ENCODE data around the gene LRP5.

The LRP5 gene

DNA sequence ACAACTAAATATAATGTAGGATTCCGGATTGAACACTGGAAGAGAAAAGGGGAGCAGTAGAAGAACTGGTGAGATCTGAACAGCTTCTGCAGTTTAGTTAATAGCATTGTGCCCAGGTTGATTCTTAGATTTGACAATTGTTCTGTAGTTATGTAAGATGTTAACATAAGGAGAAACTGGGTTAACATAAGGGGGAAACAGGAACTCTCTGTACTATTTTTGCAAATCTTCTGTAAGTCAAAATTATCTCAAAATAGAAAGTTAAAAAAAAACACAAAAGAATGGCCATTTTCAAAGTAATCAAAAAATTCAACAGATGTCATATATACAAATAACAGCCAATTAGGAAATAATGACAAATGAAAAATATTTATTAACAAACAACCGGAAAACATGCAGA, 18.7 kb upstream of the LRP5 start:
- Histone ChIP-seq H3K9ac (ENCODE audit: low read length) (no peak overlapping the region), H4K8ac (ENCODE audit: low read length) (no peak overlapping the region), H3K14ac (ENCODE audit: low read length in 2 of 2) (no peak overlapping the region), H4K91ac (ENCODE audit: low read length) (no peak overlapping the region), H3K27ac (ENCODE audit: low read length, poor library complexity, severe bottlenecking) (no peak overlapping the region), H3K4me1 (ENCODE audit: control insufficient read depth, insufficient read depth, low read depth, low read length) (peaks cover 6% of the 10 kb centered on the region), H3K36me3 (ENCODE audit: control insufficient read depth in 1 of 2, insufficient read depth in 2 of 2, low read depth in 1 of 2, low read length in 2 of 2) (no peaks in the 10 kb centered on the region), H3K4ac (ENCODE audit: low read depth in 1 of 2, low read length in 2 of 2) (no peak overlapping the region), H3K4me3 (ENCODE audit: insufficient read depth in 1 of 2, low read depth in 1 of 2, low read length in 2 of 2) (no peak overlapping the region), H2BK120ac (ENCODE audit: low read depth, low read length) (no peak overlapping the region), H3K23ac (ENCODE audit: low read length in 2 of 2) (no peak overlapping the region), H2AK5ac (ENCODE audit: low read length, severe bottlenecking) (no peak overlapping the region), H2BK12ac (ENCODE audit: low read length in 2 of 2) (no peak overlapping the region), H3K4me2 (ENCODE audit: low read length, poor library complexity, severe bottlenecking) (no peak overlapping the region), H3K9me3 (ENCODE audit: control insufficient read depth, low read length) (peaks cover 10% of the 10 kb centered on the region), H2BK15ac (ENCODE audit: low read depth, poor library complexity, severe bottlenecking) (no peak overlapping the region), H3K27me3 (ENCODE audit: control insufficient read depth in 1 of 2, insufficient read depth in 1 of 2, low read length in 2 of 2) (peaks cover 0 to 3% of the 10 kb centered on the region in 2 experiments), H3K18ac (ENCODE audit: low read depth in 1 of 2, low read length in 2 of 2) (no peak overlapping the region), H2AFZ (ENCODE audit: low read depth, low read length) (no peak overlapping the region), H3K79me1 (replicated peaks; ENCODE audit: low read length, poor library complexity, severe bottlenecking) (no peaks in the 10 kb centered on the region), H2BK5ac (ENCODE audit: low read depth, low read length, poor library complexity, severe bottlenecking) (no peak overlapping the region)
- 91% methylated on average over 1 of the region's 2 CpGs for WGBS
- DNase-seq, result no peak

DNA sequence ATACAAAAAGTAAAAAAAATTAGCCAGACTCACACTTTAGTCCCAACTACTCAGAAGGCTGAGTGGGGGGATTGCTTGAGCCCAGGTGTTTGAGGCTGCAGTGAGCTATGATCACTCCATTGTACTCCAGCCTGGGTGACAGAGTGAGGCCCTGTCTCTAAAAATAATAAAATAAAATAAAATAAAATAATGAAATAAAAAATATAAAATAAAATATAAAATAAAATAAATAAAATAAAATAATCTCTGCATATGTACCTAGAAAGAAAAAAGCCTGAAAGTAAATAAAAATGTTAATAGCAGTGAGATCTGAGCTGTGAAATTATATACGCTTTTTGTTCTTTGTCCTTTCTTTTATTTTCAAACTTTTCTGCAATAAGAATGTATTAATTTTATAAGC, 17.1 kb upstream of the LRP5 start:
- Histone ChIP-seq H2AFZ (ENCODE audit: low read depth, low read length) (no peak overlapping the region), H3K27ac (ENCODE audit: low read length, poor library complexity, severe bottlenecking) (no peak overlapping the region), H2BK120ac (ENCODE audit: low read depth, low read length) (no peak overlapping the region), H2BK12ac (ENCODE audit: low read length in 2 of 2) (no peak overlapping the region), H3K4ac (ENCODE audit: low read depth in 1 of 2, low read length in 2 of 2) (no peak overlapping the region), H3K9me3 (ENCODE audit: control insufficient read depth, low read length) (no peaks in the 10 kb centered on the region), H3K18ac (ENCODE audit: low read depth in 1 of 2, low read length in 2 of 2) (no peak overlapping the region), H2BK5ac (ENCODE audit: low read depth, low read length, poor library complexity, severe bottlenecking) (no peak overlapping the region), H4K91ac (ENCODE audit: low read length) (no peak overlapping the region), H3K79me1 (replicated peaks; ENCODE audit: low read length, poor library complexity, severe bottlenecking) (no peaks in the 10 kb centered on the region), H3K23ac (ENCODE audit: low read length in 2 of 2) (no peak overlapping the region), H3K27me3 (ENCODE audit: control insufficient read depth in 1 of 2, insufficient read depth in 1 of 2, low read length in 2 of 2) (peaks cover 0 to 5% of the 10 kb centered on the region in 2 experiments), H3K4me1 (ENCODE audit: control insufficient read depth, insufficient read depth, low read depth, low read length) (peaks cover 6% of the 10 kb centered on the region), H3K4me2 (ENCODE audit: low read length, poor library complexity, severe bottlenecking) (no peak overlapping the region), H3K4me3 (ENCODE audit: insufficient read depth in 1 of 2, low read depth in 1 of 2, low read length in 2 of 2) (no peak overlapping the region), H2BK15ac (ENCODE audit: low read depth, poor library complexity, severe bottlenecking) (no peak overlapping the region), H3K14ac (ENCODE audit: low read length in 2 of 2) (no peak overlapping the region), H3K36me3 (ENCODE audit: control insufficient read depth in 1 of 2, insufficient read depth in 2 of 2, low read depth in 1 of 2, low read length in 2 of 2) (no peaks in the 10 kb centered on the region), H3K9ac (ENCODE audit: low read length) (no peak overlapping the region), H4K8ac (ENCODE audit: low read length) (no peak overlapping the region), H2AK5ac (ENCODE audit: low read length, severe bottlenecking) (no peak overlapping the region)
- no CpG with 5 or more reads among the region's 1 CpG for WGBS
- DNase-seq, result no peak

- H2BK15ac ChIP-seq (ENCODE audit: low read depth, poor library complexity, severe bottlenecking), result no peak overlapping the region
- H2AK5ac ChIP-seq (ENCODE audit: low read length, severe bottlenecking), result no peak overlapping the region
- H2BK5ac ChIP-seq (ENCODE audit: low read depth, low read length, poor library complexity, severe bottlenecking), result no peak overlapping the region
- no peak overlapping the region for H3K23ac ChIP-seq (ENCODE audit: low read length in 2 of 2)
- H3K4ac ChIP-seq (ENCODE audit: low read depth in 1 of 2, low read length in 2 of 2), result no peak overlapping the region
- H3K4me2 ChIP-seq (ENCODE audit: low read length, poor library complexity, severe bottlenecking), result no peak overlapping the region
- no peak overlapping the region for H3K18ac ChIP-seq (ENCODE audit: low read depth in 1 of 2, low read length in 2 of 2)
- H3K36me3 ChIP-seq (ENCODE audit: control insufficient read depth in 1 of 2, insufficient read depth in 2 of 2, low read depth in 1 of 2, low read length in 2 of 2), result no peaks in the 10 kb centered on the region
- no peaks in the 10 kb centered on the region for H3K79me1 ChIP-seq (replicated peaks; ENCODE audit: low read length, poor library complexity, severe bottlenecking)
- no peaks in the 10 kb centered on the region for H3K9me3 ChIP-seq (ENCODE audit: control insufficient read depth, low read length)
- H3K9ac ChIP-seq (ENCODE audit: low read length), result no peak overlapping the region
- no peak overlapping the region for H2BK12ac ChIP-seq (ENCODE audit: low read length in 2 of 2)
- DNase-seq, result no peak
- H3K4me1 ChIP-seq (ENCODE audit: control insufficient read depth, insufficient read depth, low read depth, low read length), result peaks cover 6% of the 10 kb centered on the region
- H2AFZ ChIP-seq (ENCODE audit: low read depth, low read length), result no peak overlapping the region
- no peak overlapping the region for H2BK120ac ChIP-seq (ENCODE audit: low read depth, low read length)
- H3K4me3 ChIP-seq (ENCODE audit: insufficient read depth in 1 of 2, low read depth in 1 of 2, low read length in 2 of 2), result no peak overlapping the region
- H4K91ac ChIP-seq (ENCODE audit: low read length), result no peak overlapping the region
- H3K27me3 ChIP-seq (ENCODE audit: control insufficient read depth in 1 of 2, insufficient read depth in 1 of 2, low read length in 2 of 2), result peaks cover 0 to 5% of the 10 kb centered on the region in 2 experiments
- no peak overlapping the region for H3K27ac ChIP-seq (ENCODE audit: low read length, poor library complexity, severe bottlenecking)
- 93% methylated on average over 5 of the region's 5 CpGs for WGBS
- no peak overlapping the region for H4K8ac ChIP-seq (ENCODE audit: low read length)
- no peak overlapping the region for H3K14ac ChIP-seq (ENCODE audit: low read length in 2 of 2)
Observed at GRCh38 chr11:68295940-68296339, 16.5 kb upstream of the LRP5 start.

- 90% methylated on average over 15 of the region's 15 CpGs for WGBS
- Histone ChIP-seq H3K27me3 (ENCODE audit: control insufficient read depth in 1 of 2, insufficient read depth in 1 of 2, low read length in 2 of 2) (peaks cover 0 to 5% of the 10 kb centered on the region in 2 experiments), H2AK5ac (ENCODE audit: low read length, severe bottlenecking) (no peak overlapping the region), H2BK120ac (ENCODE audit: low read depth, low read length) (no peak overlapping the region), H4K91ac (ENCODE audit: low read length) (no peak overlapping the region), H3K14ac (ENCODE audit: low read length in 2 of 2) (no peak overlapping the region), H3K4me2 (ENCODE audit: low read length, poor library complexity, severe bottlenecking) (no peak overlapping the region), H3K27ac (ENCODE audit: low read length, poor library complexity, severe bottlenecking) (no peak overlapping the region), H2AFZ (ENCODE audit: low read depth, low read length) (no peak overlapping the region), H2BK12ac (ENCODE audit: low read length in 2 of 2) (no peak overlapping the region), H2BK5ac (ENCODE audit: low read depth, low read length, poor library complexity, severe bottlenecking) (no peak overlapping the region), H3K4ac (ENCODE audit: low read depth in 1 of 2, low read length in 2 of 2) (peak overlapping the region in 1 of 2 experiments; percentile 47), H3K79me1 (replicated peaks; ENCODE audit: low read length, poor library complexity, severe bottlenecking) (no peaks in the 10 kb centered on the region), H3K4me3 (ENCODE audit: insufficient read depth in 1 of 2, low read depth in 1 of 2, low read length in 2 of 2) (no peak overlapping the region), H3K18ac (ENCODE audit: low read depth in 1 of 2, low read length in 2 of 2) (no peak overlapping the region), H4K8ac (ENCODE audit: low read length) (peak overlapping the region; percentile 51), H3K36me3 (ENCODE audit: control insufficient read depth in 1 of 2, insufficient read depth in 2 of 2, low read depth in 1 of 2, low read length in 2 of 2) (no peaks in the 10 kb centered on the region), H2BK15ac (ENCODE audit: low read depth, poor library complexity, severe bottlenecking) (no peak overlapping the region), H3K4me1 (ENCODE audit: control insufficient read depth, insufficient read depth, low read depth, low read length) (peaks cover 6% of the 10 kb centered on the region), H3K9me3 (ENCODE audit: control insufficient read depth, low read length) (no peaks in the 10 kb centered on the region), H3K23ac (ENCODE audit: low read length in 2 of 2) (peak overlapping the region in 1 of 2 experiments; percentile 79), H3K9ac (ENCODE audit: low read length) (no peak overlapping the region)
- DNase-seq, result no peak
Observed at GRCh38 chr11:68296344-68297051, 15.9 kb upstream of the LRP5 start.
